CD4-positive, alpha-beta T cell treated with Interleukin-2 at 100 ng/mL for 4 hours (primary cell): ENCODE measurements around the gene ZNF197.
"Not testable (repeated sequence)": the region's sequence is repeated elsewhere in the genome, so short reads cannot be mapped to it uniquely, and the experiment has no call there.

Experiments
- DNase-seq: peaks from one replicate; pipeline ENCODE4 v3.0.0-alpha.2; 2020; ENCODE audit warnings: low spot score

Gene ZNF197

DNA sequence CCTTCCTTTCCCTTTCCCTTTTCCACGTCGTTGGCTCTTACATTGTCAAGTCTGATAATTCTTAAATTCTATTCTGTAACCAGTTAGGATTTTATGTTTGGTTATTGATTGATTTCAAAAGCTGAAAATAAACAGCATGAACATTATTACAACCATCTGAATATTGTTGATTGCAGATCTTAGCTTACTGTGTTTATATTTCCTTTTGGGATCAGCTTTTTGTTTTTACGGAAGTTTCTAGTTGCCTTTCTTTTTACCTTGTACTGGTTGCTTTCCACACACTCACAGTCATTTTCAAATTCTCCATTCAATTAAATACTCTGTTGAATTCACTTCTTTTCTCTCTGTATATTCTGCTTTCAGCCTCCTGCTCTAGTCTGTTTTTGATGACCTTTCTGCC is 40.3 kb downstream of the ZNF197 start:
- DNase-seq = no peak

- no peak for DNase-seq
Measured at GRCh38 chr3:44666346-44666745, 41.5 kb downstream of the ZNF197 start.

DNA sequence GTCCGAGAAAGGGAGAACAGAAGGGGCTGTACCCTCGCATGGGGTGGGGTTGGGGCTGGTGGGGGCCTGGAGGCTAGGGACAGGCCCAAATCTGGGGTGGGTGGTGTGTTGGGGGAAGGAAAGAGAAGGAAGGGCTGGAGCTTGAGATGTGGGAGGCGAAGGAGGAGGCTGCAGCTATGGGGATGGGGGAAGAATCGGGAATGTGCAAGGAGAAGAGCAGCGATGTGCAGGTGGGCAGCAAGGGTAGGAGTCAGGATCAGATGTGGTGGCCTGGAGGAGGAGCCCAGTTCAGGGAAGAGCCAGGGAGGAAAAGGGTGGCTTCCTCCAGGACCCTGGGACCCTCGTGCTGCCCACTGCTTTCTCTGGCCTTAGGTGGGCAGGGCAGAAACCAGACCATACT is 44.9 kb downstream of the ZNF197 start:
- no peak for DNase-seq

DNA sequence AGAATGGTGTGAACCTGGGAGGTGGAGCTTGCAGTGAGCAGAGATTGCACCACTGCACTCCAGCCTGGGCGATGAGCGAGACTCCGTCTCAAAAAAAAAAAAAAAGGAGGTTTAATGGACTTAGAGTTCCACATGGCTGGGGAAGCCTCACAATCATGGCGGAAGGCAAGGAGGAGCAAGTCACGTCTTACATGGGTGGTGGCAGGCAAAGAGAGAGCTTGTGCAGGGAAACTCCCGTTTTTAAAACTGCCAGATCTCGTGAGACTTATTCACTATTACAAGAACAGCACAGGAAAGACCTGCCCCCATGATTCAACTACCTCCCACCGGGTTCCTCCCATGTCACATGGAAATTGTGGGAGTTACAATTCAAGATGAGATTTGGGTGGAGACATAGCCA is 48.6 kb downstream of the ZNF197 start:
- DNase-seq = not testable (repeated sequence)

DNA sequence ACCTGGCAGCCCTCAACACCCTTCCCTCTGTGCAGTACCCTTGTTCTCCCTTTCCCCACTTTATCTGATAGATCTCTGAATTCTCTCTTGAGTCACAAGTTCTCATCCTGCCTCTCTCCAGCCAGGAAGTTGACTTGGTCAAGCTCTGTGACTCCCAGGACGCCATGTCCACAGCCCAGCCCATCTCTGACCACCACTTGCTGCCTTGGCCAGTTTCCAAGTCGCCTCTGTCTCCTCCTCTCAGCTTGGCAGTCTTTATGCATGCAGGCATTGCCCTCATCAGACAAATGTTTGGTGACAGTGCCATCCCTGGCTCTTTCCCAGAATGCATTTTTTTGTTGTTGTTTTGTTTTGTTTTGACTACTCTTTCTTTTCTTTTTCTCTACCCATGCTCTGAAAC is 49.4 kb downstream of the ZNF197 start:
- DNase-seq = no peak

DNA sequence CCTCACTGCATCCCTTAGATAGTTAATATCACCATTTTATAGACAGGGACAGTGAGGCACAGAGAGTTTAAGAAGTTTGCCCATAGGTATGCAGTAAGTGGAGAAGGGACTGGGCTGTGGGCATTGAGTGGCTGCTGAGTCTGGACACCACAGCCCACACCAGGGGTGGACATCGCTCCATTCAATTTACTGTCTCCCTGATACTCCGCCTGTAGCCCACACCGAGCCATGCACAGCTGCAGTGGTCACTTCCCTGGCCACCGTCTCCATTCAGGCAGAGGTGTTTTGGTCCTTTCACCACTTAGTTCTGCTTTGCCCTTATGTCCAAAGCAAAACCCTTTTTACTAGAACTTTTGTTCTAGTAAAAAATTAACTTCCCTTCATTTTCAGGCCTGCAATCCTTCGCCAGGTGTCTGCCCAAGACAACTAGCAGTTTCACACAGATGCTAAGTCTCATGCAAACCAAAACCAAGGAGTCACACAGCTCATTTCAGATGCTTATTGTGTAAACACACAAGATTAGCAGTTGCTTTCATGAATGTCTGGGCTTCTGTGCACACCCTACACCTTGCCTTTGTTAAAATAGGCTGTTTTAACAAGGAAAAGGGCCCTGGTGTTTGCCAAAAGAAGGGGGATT is 53.8 kb downstream of the ZNF197 start:
- no peak for DNase-seq

GRCh38 chr3:44680921-44681455 is 56.2 kb downstream of the ZNF197 start:
- no peak for DNase-seq

DNA sequence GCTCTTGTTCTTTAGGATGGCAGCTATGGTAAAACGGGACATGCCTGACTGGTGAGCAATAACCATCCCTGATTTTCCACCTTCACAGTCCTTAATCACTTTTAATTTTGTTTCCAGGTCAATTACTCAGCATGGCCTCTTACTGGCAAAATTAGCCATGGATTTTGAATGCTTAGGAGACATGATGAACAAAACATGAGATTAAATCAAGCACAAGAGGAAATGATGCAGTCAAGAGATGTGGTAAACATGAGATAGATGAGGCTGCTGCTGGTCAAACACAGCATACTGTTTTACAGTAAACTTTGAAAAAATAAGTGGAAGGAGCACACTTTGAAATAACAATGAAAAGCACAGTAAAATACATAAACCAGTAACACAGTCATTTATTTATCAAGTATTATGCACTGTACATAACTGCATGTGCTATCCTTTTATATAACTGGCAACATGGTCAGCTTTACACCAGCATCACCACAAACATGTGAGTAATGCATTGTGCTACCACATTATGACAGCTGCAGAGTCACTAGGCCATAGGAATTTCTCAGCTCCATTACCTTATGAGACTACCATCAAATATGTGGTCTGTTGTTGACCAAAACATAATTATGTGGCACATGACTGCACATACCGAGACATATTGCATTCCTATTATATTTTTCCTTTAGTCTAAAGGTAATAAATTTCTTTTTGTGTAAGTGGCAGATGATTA is 57.5 kb downstream of the ZNF197 start:
- no peak for DNase-seq

DNA sequence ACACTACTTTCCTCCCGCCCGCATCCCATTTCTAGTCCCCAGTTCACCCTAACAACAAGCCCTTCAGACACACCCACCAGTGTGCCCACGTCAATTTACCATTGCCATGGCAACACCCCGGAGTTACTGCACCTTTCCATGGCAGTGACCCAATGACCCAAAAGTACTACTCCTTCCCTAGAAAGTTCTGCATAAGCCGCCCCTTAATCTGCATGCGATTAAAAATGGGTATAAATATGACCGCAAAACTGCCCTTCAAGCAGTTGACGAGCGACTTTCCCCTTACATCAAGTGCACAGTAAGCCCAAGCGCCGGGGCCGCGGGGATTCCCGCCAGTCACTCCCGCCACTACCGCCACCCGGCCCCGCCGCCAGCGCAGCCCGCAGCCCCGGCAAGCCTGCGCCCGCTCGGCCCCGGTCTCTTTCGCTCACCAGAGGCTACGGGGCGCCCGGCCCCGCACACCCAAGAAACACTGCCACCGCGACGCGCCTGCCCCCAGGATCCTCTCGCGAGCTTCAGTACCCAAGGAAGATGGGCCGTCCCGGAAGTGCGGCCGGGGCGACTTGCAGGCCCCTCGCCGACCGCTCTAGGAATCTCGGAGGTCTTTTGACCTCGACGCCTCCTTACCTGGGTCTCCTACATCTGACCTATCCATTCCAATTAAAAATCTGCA is 60.4 kb downstream of the ZNF197 start:
- peak; percentile 40 for DNase-seq

GRCh38 chr3:44687898-44688297 is 63.1 kb downstream of the ZNF197 start:
- no peak for DNase-seq
